Coronary artery (tissue), 2 donors: ENCODE data around the gene TRIM66.

Source experiments
- DNase-seq: peaks from one replicate; pipeline ENCODE4 v3.0.0-alpha.2; 2017; ENCODE audit warnings: low spot score
- H3K27ac ChIP-seq, 2 donors: fragments of 200-600 bp; sonication (generic); one replicate each; pipeline ENCODE4 v1.5.1; 2016 to 2019
- H3K4me3 ChIP-seq: fragments of 200-600 bp; sonication (generic); 2 replicates; pipeline ENCODE4 v1.5.1; 2016; ENCODE audit warnings: mild to moderate bottlenecking, moderate library complexity
- TF ChIP-seq, protein P1 (sequence below): fragments of 200-600 bp; sonication (generic); IDR thresholded peaks from one replicate; pipeline ENCODE4 v1.5.1; 2019; ENCODE audit warnings: antibody characterized with exemption

TRIM66 gene

DNA sequence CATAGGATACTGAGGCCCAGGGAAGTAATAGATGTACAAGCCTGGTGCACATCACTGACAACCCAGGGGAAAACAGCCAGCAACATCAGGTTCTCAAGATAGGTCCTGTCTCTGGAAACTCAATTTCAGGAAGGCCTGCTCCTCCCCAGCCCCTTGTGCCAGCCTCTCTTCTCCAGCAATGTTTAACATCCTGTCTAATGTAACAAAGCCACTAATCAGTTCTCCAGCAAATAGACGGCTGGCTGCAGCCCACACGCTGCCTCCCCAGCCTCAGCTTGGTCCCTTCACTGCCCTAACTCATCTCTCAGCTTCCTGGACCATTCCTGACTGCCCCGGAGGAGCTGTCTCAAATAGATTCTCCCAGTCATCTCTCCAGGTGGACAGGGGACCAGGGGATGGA lies 37.9 kb upstream of the TRIM66 start:
- Histone ChIP-seq H3K4me3 (no peak overlapping the region), H3K27ac (peak overlapping the region; percentile 80 to 93)
- no peak for DNase-seq
- TF ChIP-seq, protein P1, sequence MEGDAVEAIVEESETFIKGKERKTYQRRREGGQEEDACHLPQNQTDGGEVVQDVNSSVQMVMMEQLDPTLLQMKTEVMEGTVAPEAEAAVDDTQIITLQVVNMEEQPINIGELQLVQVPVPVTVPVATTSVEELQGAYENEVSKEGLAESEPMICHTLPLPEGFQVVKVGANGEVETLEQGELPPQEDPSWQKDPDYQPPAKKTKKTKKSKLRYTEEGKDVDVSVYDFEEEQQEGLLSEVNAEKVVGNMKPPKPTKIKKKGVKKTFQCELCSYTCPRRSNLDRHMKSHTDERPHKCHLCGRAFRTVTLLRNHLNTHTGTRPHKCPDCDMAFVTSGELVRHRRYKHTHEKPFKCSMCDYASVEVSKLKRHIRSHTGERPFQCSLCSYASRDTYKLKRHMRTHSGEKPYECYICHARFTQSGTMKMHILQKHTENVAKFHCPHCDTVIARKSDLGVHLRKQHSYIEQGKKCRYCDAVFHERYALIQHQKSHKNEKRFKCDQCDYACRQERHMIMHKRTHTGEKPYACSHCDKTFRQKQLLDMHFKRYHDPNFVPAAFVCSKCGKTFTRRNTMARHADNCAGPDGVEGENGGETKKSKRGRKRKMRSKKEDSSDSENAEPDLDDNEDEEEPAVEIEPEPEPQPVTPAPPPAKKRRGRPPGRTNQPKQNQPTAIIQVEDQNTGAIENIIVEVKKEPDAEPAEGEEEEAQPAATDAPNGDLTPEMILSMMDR = no peak

DNA sequence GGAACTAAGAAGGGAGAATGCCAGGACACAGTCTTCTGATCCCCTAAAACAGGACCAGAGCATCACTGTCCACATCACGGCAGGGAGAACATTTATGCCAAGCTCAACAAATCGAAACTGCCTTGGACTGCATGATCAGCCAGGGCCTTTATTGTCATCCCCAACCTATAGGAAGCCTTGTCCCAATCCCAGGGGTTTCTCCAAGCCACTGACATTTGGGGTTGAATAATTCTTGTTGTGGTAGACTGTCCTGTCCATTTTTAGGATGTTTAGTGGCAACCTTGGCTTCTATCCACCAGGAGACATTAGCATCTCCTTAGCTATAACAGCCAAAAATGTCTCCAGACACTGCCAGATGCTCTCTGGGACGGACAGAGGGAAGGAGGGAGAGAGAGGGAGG lies 37.3 kb upstream of the TRIM66 start:
- TF ChIP-seq, protein P1 = no peak
- H3K4me3 ChIP-seq = peak overlapping the region; percentile 47
- no peak for DNase-seq
- peak overlapping the region; percentile 80 to 93 for H3K27ac ChIP-seq

DNA sequence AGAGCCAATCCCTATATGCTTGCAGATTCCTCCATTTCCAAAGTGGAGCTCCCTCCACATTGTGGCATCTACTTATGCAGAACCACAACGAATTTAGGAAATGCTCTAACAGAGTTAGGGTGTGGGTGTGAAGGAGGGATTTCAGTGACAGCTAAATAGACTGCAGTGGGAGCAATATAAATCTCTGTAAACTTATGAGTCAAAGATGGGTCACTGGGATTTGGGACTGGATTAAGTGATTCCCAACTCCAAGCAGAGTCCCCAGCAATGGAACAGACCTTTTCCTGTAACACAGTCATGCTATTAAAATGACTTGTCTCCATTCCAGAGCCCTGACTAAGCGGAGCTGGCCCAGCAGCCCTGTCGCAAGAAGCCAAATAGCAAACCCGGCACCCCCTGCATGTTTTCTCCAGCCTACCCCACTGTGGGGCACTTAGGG lies 36.8 kb upstream of the TRIM66 start:
- peak overlapping the region; percentile 80 to 93 for H3K27ac ChIP-seq
- TF ChIP-seq, protein P1 = no peak
- DNase-seq = peak; percentile 89
- peak overlapping the region; percentile 47 for H3K4me3 ChIP-seq

DNA sequence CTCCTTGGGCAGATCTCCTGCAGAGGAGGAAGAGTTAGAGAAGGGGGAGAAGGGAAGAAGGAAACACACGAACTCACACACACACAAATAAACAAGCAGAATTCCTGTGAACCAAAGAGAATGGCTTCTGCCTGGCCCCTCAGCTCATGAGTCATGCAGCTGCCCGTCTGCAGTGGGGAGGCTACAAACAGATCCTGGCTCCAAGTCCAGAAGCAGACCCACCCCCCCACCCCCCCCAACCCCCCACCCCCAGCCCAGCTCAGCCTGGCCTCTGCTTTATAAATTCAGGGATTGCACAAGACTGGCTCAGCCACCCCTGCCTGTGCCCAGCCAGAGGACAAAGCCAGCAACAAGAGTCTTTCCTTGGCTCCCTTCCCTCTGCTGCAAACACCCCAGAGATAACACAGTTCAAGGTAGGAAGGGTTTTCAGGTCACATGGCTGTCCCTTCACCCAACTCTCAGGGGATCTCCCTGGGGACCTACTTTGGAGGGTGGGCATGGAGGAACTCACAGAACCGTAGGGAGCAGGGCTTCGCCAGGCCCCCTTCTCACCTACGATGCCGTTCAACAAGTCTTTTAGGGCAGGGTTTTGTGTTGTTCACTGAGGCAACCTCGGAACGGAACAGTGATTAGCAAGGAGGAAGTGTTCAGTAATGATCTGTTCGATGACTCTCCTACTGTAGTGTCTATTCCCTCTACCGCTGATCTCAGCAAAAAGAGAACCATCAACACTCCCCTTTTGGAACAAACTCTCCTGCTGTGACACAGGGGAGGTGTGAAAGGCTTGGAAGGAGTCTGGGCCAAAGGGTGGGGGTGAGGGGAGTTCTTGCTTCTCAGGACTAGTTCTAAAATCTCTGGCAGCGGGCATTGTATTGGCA lies 35.6 kb upstream of the TRIM66 start:
- H3K27ac ChIP-seq = peak overlapping the region; percentile 80 to 93
- DNase-seq = peak; percentile 85
- TF ChIP-seq, protein P1 = no peak

DNA sequence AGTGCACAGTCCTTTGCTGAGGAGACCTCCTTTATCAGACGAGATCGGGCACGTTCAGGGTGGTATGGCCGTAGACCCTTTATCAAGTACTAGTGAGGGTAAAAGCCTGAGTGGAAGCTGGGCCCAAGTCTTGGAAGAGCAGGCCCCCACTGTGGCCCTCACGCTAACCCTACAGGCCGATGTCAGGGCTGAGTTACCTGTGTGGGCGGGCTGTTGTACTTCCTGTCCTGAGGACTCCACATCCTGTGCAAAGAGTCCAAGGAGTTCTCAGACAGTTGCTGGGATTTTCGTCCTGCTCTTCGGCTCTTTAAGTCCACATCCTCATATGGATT lies 35.0 kb upstream of the TRIM66 start:
- no peak for DNase-seq
- no peak overlapping the region for H3K4me3 ChIP-seq
- TF ChIP-seq, protein P1 = no peak
- peak overlapping the region; percentile 80 to 93 for H3K27ac ChIP-seq

More for the DNA sequence above, 35.6 kb upstream of the TRIM66 start:
- H3K4me3 ChIP-seq = peak overlapping the region; percentile 47

DNA sequence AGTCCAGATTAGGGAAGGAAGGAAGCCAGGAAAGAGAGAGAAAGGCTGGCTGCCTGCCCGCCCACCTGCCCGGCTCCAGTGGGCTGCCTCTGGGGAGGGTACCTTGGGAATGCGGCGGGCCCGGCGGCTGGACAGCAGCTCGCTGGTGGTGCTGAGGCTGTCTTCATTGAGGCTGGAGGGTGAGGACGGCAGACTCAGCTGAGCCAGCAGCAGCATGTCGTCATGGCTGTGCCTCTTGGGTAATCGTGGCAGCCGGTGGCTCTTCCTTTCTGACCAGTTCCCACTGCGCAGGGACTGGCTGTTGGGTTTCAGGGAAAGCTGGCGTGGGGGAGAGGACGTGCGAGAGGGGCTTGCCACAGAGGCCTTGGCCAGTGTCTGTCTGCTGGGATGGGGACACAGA lies 33.0 kb upstream of the TRIM66 start:
- H3K27ac ChIP-seq = peak overlapping the region; percentile 19 to 33
- DNase-seq = no peak
- H3K4me3 ChIP-seq = no peak overlapping the region
- TF ChIP-seq, protein P1 = no peak
